DMS153 (cell line): Measurements from ENCODE around the gene SKAP1.
"Not testable (repeated sequence)": the region's sequence is repeated elsewhere in the genome, so short reads cannot be mapped to it uniquely, and the experiment has no call there.

Experiments used
- DNase-seq: peaks from one replicate; lab custom pipeline; 2025; lab: John Stamatoyannopoulos, UW

SKAP1 gene

DNA sequence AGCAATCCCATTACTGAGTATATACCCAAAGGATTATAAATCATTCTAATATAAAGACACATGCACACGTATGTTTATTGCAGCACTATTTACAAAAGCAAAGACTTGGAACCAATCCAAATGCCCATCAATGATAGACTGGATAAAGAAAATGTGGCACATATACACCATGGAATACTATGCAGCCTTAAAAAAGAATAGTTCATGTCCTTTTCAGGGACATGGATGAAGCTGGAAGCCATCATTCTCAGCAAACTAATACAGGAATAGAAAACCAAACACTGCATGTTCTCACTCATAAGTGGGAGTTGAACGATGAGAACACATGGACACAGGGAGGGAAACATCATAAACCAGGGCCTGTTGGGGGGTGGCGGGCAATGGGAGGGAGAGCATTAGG lies 19.3 kb upstream of the SKAP1 start:
- not testable (repeated sequence) for DNase-seq

DNA sequence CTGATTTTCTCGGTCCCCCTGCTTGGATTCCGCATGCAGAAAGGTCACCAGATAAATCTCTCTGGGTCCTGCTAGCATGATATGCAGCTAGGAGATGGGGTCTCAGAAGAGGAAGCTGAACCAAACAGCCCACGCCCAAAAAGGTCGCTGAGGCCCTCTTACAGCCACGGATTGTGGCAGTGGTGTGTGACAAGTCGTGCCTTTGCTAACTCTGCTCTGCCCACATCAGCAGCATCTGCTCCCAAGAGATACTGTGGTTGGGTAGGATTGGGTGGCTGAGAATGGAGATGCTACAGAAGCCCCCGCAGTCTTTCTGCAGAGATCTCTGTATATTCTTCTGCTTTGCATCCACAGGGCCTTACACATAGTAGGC lies 15.2 kb upstream of the SKAP1 start:
- DNase-seq, result no peak

DNA sequence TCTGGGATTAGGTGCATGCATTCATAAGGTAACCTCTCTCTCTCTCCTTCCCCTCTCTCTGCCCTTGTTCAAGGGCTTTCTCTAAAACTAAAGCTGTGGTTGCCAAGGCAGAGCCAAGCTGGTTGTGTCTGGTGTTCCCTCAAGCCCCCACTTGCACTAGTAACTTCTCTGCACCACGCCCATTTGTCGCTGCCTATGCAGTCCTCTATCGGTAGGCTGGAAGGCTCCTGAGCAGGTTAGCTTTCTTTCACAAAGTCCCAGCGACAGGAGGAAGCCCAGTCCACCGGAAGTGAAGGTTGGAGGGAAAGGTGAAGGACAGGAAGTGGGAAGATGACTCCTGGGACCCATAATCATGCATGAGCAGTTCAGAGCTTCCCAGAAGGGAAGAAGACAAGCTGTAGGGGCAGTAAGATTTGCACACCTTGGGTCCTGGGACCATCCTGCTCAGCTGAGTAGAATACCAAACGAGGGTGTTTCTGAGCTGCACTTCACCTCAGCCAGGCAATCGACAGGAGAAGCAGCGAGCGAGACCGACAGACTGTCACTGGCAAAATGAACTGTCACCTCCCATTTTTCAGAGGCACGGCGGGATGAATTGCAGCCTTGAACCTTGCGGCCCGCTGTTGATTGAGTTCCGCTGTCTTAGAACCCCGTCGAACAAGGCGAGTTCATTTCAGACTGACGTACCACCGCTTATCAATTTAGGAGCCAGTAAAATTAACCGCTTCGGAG lies 14.7 kb upstream of the SKAP1 start:
- DNase-seq, result no peak

DNA sequence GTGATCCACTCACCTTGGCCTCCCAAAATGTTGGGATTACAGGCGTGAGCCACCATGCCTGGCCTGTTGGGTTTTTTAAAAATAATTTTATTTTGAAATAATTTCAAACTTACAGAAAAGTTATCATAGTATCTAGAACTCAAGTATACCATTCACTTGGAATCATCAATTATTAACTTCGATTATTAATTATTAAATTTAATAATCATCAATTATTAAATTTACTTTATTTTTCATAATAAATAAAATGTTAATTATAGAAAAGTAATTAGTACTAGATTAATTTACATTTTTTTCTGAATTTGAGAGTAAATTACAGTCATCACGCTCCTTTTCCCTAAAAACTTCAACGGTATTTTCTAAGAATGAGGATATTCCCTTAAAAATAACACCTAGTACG lies 13.7 kb upstream of the SKAP1 start:
- DNase-seq, result no peak

DNA sequence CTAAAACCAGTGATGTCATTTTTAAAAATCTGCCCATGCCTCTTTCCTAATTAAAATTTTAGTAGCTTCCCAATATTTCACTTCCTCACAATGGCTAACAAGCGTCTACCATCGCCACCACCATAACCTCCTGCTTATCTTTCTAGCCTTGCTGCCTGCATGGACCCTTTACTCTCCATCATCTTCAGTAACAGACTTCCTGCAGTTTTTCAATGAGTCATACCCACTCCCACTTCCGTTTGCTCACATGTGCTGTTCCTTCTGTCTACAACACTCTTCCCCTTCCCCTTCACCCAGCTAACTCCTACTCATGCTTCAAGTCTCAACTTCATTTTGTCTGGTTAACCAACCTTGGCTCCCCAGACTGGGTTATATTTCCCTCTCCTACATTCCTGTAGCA lies 12.8 kb upstream of the SKAP1 start:
- DNase-seq, result no peak

DNA sequence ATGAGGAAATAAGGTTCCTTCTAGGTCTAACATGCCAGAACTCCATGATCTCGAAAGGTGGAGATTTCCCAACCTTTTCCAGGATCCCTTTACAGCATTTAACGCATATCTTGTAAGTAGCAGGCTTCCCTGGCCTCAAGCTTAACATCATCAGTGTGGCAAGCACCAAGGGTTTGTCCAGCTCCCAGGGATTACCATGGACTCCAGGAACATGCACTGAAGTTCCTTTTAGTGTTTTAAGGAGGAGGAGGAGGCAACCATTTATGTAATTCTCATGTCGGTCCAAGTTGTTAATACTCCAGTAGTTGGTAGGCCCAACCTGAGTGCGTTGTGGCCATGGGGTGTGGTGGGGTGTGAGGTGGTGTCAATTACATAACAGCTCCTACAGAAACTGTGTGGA lies 11.8 kb upstream of the SKAP1 start:
- DNase-seq, result no peak

DNA sequence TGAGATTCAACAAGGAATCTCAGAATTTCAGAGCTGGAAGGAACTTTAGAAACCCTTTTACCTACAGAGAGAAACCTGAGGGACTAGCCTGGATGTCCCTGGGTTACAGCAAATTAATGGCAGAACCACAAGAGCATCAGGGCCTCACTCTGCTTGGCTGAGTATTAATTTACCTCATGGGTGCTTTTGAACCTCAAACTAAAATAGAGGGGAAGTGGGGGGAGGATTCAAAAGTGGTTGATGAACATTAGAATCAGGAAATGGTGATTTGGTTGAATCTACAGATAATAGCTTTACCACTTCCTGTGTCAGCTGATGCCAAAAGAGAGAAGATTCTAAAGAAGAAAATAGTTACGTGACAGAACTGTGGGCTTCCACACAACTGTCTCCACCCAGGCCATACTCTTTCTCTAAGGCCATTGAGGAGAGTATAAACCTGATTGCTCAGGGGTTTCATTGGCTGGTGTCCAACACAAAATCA lies 11.3 kb upstream of the SKAP1 start:
- no peak for DNase-seq

DNA sequence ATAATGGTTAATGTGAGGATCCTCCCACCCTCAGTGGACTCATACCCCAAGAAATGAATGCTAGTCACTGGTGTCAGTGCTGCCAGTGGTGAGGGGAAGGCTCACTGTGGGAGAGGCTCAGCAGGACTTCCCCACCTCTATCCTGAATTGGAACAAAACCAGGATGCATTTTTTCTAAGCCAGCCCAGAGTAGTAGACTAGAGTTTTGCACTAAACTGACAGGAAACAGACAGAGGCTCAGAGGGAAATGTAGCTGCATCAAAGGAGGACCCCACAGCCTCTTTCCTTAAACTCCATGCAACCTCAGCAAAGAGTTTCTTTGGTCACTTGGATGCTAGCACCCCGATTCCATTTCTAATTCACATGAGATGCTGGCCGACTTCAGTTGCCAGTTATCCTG lies 10.7 kb upstream of the SKAP1 start:
- DNase-seq, result no peak

DNA sequence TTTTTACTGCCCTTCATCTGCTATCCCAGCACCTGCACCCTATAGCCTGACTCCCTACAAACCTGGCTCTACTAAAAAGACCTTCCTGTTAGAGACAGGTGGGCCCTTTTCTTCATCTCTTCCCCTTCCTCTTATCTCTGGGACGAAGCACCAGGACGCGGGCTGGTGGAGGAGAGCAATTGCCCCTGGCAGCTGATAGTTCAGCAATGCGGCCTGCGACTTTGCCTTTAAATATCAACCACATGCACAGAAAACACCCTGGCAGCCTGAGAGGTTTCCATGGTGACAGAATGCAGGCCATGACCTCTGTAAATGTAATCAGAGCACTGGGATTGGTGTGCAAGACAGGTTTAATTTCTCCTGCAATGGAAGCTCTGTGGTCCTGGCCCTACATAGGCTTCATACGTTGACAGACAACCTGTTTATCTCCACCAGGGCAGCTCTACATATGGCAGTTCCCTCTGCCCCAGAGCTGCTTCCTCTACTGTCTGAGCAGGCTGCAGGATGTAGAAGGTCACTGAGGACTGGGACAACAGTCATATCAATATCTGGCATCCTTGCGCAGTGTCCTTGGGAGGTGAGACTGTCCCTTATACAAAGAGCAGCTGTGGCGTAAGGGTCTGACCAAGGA lies 10.0 kb upstream of the SKAP1 start:
- no peak for DNase-seq

DNA sequence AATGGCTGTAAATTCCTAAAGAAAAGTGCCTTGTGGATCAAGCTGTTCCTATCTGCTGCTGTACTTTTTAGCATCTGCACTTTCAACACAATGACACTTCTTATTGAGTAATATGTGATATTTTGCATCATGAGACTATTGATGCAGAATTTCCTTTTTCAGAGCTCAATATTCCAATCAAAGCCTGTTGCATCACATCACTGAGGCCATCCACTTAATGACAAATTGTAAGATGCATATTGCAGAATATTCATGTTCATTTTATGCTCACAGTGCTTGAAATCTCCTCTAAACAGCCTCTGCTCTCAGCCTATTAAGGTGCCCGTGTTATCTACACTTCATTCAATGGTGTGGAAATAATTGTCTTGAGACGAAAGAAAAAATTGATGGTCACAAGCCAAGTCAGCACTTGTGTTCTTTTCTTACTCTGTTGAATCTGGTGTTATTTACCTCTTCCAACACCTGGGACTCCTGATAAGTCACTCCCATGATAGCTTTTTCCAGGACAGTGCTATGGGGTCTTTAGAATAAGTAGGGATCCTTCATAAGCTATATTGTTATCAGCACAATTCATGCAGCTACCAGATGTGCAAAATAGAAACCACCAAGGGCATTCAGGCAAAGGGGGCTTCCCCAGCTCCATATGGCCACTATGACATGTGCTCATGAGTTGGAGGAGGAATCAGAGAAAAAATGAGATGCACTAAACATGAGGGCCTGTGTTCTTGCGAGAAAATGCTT lies 9.3 kb upstream of the SKAP1 start:
- no peak for DNase-seq

DNA sequence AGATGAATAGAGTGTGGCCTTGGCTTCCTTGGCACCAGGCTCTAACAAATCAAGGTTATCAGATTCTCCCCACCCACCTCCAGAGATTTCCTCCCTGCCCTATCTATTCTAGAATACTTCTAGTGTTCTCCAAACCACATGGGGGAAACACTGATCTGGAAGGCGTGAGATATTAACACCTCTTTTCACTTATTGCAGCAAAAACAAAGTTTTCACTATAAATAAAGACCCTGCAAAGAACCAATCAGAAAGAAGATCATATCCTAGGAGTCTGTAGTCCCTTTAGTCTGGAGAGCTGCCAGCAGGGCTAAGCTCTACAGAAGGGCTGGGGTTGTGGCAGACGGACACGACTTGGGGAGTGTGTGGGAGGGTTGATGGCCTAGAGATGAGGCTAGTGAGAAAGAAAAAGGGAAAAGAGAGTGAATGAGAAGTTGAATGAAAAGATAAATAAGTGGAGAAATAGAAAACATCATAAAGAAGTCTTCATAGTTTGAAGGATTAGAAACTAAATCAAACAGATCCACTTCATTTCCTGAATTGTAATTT lies 8.6 kb upstream of the SKAP1 start:
- DNase-seq, result no peak

DNA sequence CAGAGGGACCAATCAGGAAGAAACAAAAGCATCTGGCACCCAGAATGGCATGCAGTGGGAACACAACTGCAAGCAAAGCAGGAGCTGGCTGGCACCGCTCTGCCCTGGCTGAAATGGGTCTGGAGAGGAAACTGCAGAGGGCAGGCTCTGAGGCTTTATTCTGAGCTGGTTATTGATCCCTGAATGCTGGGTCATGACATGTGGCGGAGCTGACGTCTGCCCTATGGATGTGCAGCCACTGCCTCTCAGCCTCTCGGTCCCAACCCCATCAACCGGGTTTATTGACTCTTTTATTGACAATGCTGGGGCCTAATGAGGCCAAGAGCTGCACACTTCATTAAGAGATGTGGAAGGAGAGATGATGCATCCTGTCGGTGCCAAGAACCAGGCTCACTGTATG lies 3.9 kb upstream of the SKAP1 start:
- DNase-seq, result no peak

DNA sequence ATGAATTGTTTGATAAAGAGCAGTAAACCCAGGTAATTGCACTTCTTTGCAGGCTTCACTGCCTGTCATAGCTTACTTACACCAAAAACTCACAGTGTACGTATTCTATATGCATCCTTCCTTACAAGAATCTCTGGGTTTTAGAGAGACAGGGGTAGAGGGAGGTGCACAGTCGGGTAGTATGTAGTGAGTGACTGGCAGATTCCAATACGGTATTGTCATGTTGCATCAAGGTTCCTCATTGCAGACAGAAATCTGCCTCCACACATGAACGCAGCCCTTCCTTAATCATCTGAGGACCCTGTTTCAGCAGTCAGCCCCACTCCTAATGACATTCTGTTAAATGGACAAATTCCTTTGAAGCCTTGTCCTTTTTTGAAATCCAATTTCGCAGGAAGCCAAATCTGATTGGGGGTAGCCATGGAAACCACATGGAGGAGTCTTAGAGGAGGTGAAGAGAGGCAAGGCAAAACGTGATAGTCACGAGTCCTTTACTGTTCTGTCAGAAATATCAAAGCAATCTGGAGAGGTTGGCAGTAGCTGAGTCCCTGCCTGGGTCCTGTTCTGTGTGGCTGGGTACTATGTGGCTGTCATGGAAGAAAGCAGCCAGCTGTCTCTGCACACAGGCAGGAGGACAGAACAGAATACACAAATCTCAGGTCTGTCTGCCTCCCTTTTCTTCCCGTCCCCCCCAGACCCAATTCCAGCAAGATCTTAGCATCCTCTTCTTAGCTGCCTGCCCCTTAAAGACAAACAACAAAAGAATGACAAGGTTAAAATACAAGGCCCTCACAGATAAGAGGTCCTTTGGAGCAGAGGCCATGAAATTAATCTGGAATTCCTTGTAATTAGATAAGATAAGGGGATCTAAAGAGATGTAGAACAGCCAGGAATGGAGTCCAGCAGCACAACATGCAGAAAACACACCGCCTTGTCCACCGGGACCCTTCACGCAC lies 3.1 kb upstream of the SKAP1 start:
- no peak for DNase-seq

DNA sequence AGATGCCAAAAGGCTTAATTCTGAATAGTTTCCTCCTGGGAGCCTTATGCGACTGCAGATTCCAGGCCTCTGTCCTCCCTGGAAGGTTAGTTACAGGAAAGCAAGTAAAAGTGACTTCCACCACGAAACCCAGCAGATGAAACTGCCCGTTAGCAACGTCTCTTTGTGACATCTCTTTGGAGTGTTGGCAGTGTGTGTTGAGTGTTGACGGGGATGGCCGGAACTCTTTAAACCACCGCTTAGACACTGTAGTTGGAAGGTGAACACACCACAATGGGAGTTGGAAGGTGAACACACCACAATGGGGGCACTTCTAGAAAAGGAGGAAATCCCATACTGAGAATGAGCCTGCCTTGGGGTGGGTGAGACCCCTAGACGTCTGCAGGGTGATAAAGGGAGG lies 858 bp downstream of the SKAP1 start:
- no peak for DNase-seq

DNA sequence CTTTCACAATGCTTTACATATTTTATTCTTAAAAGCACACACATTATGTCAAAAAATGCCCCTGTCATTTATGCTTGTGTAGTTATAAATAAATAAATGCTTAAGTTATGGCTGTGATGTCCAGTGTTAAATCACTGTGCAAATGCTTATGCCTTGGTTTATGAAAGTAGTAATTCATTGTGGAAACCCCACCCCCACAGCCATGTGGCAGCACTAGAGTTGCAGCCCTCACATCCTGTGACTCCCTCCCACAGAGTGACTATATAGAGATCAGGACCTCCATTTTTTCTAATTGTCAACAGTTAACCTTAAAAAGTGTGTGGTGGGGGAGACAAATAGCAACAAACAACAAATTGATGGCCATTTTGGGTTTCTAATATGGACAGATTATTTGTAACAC lies 2.4 kb downstream of the SKAP1 start:
- DNase-seq, result no peak

DNA sequence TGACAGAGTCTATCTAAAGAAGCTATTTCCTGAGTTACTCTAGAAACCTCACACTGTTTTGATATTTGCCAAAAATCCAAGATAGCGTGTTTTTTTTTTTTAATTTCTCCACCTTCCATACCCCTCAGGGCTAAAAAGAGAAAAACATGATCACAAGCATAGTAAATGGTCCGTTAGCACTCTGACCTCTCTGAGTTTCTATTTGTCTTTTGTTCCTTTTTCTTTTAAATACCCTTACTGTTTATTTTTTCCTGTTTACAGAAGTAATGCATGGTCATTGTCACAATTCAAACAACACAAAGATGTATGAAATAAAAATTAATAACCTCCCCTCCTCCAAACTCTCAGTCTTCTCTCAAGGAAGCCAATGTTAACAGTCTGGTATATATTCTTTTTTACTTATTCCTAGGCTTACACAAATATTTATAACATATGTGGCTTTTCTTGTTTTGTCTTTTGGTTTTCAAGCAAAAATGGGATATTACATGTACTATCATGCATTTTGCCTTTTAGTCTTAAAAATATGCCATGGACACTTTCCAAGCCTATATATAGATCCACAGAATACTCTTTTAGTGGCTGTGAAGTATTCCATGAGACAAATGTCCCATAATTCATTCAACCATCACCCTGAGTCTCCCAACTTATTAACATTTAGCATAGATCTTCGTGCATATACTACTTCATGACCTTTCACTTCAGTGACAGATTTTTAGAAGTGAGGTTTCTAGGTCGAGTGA lies 3.1 kb downstream of the SKAP1 start:
- no peak for DNase-seq

DNA sequence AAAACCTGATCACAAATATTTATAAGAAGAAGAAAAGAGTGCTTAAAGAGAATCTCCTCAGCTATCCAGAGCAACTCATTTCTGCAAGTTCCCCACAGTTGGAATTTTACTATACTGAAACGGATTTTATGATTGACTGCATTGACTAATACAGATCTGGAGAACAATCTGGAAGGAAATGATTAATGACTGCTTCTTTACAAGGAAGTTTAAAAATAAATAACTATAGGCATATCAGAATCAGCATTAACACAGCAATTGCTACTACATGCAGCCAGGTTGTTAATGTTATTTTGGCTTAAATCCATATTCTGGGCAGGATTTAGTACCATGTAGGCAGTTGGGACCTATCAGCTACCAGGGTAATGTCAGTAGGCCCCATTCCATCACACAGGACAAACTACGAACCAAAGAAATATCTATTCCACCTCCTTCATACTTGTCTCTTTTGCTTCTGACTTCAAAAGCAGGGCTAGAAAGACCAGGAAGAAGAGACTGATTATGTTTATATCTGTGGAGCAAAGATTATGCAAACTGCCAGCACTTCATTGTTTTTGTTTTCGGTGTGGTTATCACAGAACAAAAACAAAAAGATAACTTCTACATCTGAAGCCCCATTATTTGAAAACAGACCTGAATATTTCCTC lies 3.9 kb downstream of the SKAP1 start:
- no peak for DNase-seq

DNA sequence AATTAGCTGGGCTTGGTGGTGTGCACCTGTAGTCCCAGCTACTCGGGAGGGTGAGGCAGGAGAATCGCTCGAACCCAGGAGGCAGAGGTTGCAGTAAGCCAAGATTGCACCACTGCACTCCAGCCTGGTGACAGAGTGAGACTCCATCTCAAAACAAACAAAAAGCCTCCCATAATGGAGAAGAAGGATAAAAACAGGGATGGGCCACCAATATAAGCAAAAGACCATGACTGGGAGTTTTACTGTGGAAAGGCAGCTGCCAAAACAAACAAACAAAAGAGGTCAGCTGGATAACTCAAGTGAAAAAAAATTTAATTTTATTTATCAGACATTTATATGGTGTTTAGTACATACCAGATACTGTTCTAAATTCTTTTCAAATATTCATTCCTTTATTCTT lies 8.0 kb downstream of the SKAP1 start:
- not testable (repeated sequence) for DNase-seq

DNA sequence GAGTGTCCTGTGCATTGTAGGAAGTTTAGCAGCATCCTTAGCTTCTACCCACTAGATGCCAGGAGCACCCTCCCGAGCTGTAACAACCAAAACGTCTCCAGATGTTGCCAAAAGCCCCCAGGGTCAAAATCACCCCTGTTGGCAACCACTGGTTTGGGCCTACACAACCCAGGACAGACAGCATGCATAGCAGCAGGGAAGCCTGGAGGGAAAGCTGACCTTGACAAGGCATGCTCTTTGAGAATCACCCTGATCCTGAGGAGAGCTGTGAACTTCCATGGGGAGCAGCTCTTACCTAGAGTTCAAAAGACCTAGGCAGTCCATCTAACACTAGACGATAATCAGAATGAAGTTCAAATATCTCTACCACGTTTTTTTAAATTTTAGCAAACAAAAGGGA lies 9.2 kb downstream of the SKAP1 start:
- no peak for DNase-seq

DNA sequence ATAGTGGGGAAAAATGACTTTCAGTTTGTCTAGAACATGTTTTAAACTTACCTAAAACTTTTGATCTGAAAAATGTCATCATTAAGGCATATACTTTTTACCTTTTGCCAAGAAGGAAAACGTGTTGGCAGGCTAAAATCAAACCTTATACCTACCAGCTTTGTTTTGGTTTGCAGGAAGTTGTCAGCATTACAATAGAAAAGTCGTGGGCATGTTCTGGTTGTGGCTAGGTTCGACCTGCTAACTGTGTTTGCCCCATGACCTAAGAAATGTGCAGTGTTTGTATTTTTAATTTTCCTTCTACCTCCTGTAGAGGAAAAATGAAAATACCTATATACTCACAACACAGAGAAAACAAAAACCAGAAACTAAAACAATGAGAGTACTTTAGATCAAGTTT lies 13.0 kb downstream of the SKAP1 start:
- DNase-seq, result no peak
